ENCODE data around the gene SLC10A4.
"Not testable (repeated sequence)": the region's sequence is repeated elsewhere in the genome, so short reads cannot be mapped to it uniquely, and the experiment has no call there.

The SLC10A4 gene

GRCh38 chr4:48483006-48483776 is at the start of gene SLC10A4:
TSS of gene SLC10A4 (plus strand) at chr4:48483343. CDS start at chr4:48483562, 219 bp downstream.
- no peak for DNase-seq

- no peak for DNase-seq
These were observed 46.8 kb upstream of the SLC10A4 start for GRCh38 chr4:48436318-48436717.

GRCh38 chr4:48439988-48440387 is 43.2 kb upstream of the SLC10A4 start:
- no peak for DNase-seq

- DNase-seq = not testable (repeated sequence)
These were observed 42.2 kb upstream of the SLC10A4 start for GRCh38 chr4:48440914-48441313.

GRCh38 chr4:48445704-48446103 is 37.4 kb upstream of the SLC10A4 start:
- no peak for DNase-seq

- no peak for DNase-seq
These were observed 36.5 kb upstream of the SLC10A4 start for GRCh38 chr4:48446642-48447041.

- DNase-seq = no peak
These were observed 34.0 kb upstream of the SLC10A4 start for GRCh38 chr4:48449151-48449550.

- no peak for DNase-seq
These were observed 32.4 kb upstream of the SLC10A4 start for GRCh38 chr4:48450740-48451139.

- DNase-seq = not testable (repeated sequence)
These were observed 31.5 kb upstream of the SLC10A4 start for GRCh38 chr4:48451656-48452055.

GRCh38 chr4:48454591-48454990 is 28.6 kb upstream of the SLC10A4 start:
- DNase-seq = no peak

- DNase-seq = no peak
These were observed 22.1 kb upstream of the SLC10A4 start for GRCh38 chr4:48461000-48461399.

- DNase-seq = no peak
These were observed 20.8 kb upstream of the SLC10A4 start for GRCh38 chr4:48462363-48462762.

- no peak for DNase-seq
These were observed 15.7 kb upstream of the SLC10A4 start for GRCh38 chr4:48467442-48467841.

- DNase-seq = no peak
These were observed 15.3 kb upstream of the SLC10A4 start for GRCh38 chr4:48467891-48468290.

- DNase-seq = no peak
These were observed 13.0 kb upstream of the SLC10A4 start for GRCh38 chr4:48470137-48470536.

GRCh38 chr4:48470570-48470969 is 12.6 kb upstream of the SLC10A4 start:
- no peak for DNase-seq

GRCh38 chr4:48472794-48473193 is 10.3 kb upstream of the SLC10A4 start:
- no peak for DNase-seq

GRCh38 chr4:48475770-48476169 is 7.4 kb upstream of the SLC10A4 start:
- no peak for DNase-seq

GRCh38 chr4:48478273-48478672 is 4.9 kb upstream of the SLC10A4 start:
- DNase-seq = no peak

- DNase-seq = no peak
These were observed 1.6 kb upstream of the SLC10A4 start for GRCh38 chr4:48481581-48481980.

GRCh38 chr4:48483777-48484493 is 792 bp downstream of the SLC10A4 start:
- DNase-seq = no peak

GRCh38 chr4:48484494-48485168 is 1.5 kb downstream of the SLC10A4 start:
- no peak for DNase-seq

- no peak for DNase-seq
These were observed 6.5 kb downstream of the SLC10A4 start for GRCh38 chr4:48489683-48490011.

Data from KG1 (cell line).